GM23338 (cell line): ENCODE data around the gene DCBLD1. TPM values are rescaled to one million over a fixed set of nuclear protein-coding genes. Genes with fewer than 3 reads are reported as not detected.

Experiments used
- ATAC-seq: fragments of 200-7000 bp; cut with Tn5 transposase; 3 replicates; pipeline ENCODE4 v1.9.1; 2020
- DNase-seq: peaks from one replicate; pipeline ENCODE4 v3.0.0-alpha.2; 2015; ENCODE audit warnings: low spot score
- H2AFZ ChIP-seq: fragments of 200-600 bp; sonication (generic); 2 replicates; pipeline ENCODE4 v1.8.0; 2016; ENCODE audit warnings: antibody characterized with exemption, mild to moderate bottlenecking, moderate library complexity
- H3F3A ChIP-seq: fragments of 200-600 bp; sonication (generic); replicated peaks from 2 replicates; pipeline ENCODE4 v1.8.0; 2017; ENCODE audit warnings: antibody characterized with exemption, mixed run types, low read depth
- H3K27ac ChIP-seq: fragments of 200-600 bp; sonication (generic); 2 replicates; pipeline ENCODE4 v1.6.1; 2016; ENCODE audit warnings: low read depth
- H3K27me3 ChIP-seq: fragments of 200-600 bp; sonication (generic); 2 replicates; pipeline ENCODE4 v1.8.0; 2016; ENCODE audit warnings: mild to moderate bottlenecking, mixed run types, moderate library complexity; ENCODE audit not compliant: insufficient read depth
- H3K36me3 ChIP-seq: fragments of 200-600 bp; sonication (generic); 2 replicates; pipeline ENCODE4 v1.8.0; 2016; ENCODE audit warnings: mild to moderate bottlenecking; ENCODE audit not compliant: insufficient read depth
- H3K4me1 ChIP-seq: fragments of 200-600 bp; sonication (generic); 2 replicates; pipeline ENCODE4 v1.8.0; 2016; ENCODE audit warnings: mild to moderate bottlenecking, moderate library complexity; ENCODE audit not compliant: insufficient read depth
- H3K4me2 ChIP-seq: fragments of 200-600 bp; sonication (generic); 2 replicates; pipeline ENCODE4 v1.7.1; 2017; ENCODE audit warnings: mixed run types
- H3K4me3 ChIP-seq: fragments of 200-600 bp; sonication (generic); 2 replicates; pipeline ENCODE4 v1.6.1; 2016; ENCODE audit warnings: mixed run types
- H3K79me2 ChIP-seq: fragments of 200-600 bp; sonication (generic); replicated peaks from 2 replicates; pipeline ENCODE4 v1.8.0; 2017; ENCODE audit warnings: mild to moderate bottlenecking; ENCODE audit not compliant: insufficient read depth
- H3K9me2 ChIP-seq: fragments of 200-600 bp; sonication (generic); 2 replicates; pipeline ENCODE4 v1.8.0; 2017; ENCODE audit not compliant: insufficient read depth
- H4K20me1 ChIP-seq: fragments of 200-600 bp; sonication (generic); replicated peaks from 2 replicates; pipeline ENCODE4 v1.8.0; 2017; ENCODE audit warnings: mild to moderate bottlenecking; ENCODE audit not compliant: insufficient read depth
- H3K27ac Mint-ChIP-seq: 2 replicates; pipeline ENCODE4 v1.8.0; 2020; ENCODE audit warnings: inconsistent platforms, mild to moderate bottlenecking, moderate library complexity, mixed read lengths
- H3K27me3 Mint-ChIP-seq: 3 replicates; pipeline ENCODE4 v1.8.0; 2022; ENCODE audit warnings: low read depth, mild to moderate bottlenecking, moderate library complexity, mixed read lengths, inconsistent platforms; ENCODE audit not compliant: insufficient read depth, poor library complexity
- H3K36me3 Mint-ChIP-seq: 3 replicates; pipeline ENCODE4 v1.8.0; 2021; ENCODE audit warnings: low read depth, mild to moderate bottlenecking, inconsistent platforms, moderate library complexity, mixed read lengths
- H3K4me1 Mint-ChIP-seq: 3 replicates; pipeline ENCODE4 v1.8.0; 2020; ENCODE audit warnings: mild to moderate bottlenecking, inconsistent platforms, mixed read lengths
- H3K4me3 Mint-ChIP-seq: 3 replicates; pipeline ENCODE4 v1.8.0; 2021; ENCODE audit warnings: moderate library complexity, mild to moderate bottlenecking, inconsistent platforms, mixed read lengths
- H3K9me3 Mint-ChIP-seq: 3 replicates; pipeline ENCODE4 v1.8.0; 2020; ENCODE audit warnings: moderate library complexity, mild to moderate bottlenecking, inconsistent platforms, mixed read lengths
- CREB1 ChIP-seq: fragments of 250-450 bp; sonication (Bioruptor Pico); IDR thresholded peaks from 2 replicates; pipeline ENCODE4 v1.5.0; 2020; ENCODE audit warnings: low read depth, mild to moderate bottlenecking, moderate library complexity
- EZH2 ChIP-seq: fragments of 200-600 bp; sonication (generic); IDR thresholded peaks from one replicate; pipeline ENCODE4 v1.8.0; 2017; ENCODE audit warnings: antibody characterized with exemption, mild to moderate bottlenecking, low read depth; ENCODE audit not compliant: unreplicated experiment
- EZH2phosphoT487 ChIP-seq: fragments of 200-600 bp; sonication (generic); IDR thresholded peaks from one replicate; pipeline ENCODE4 v1.8.1; 2018; ENCODE audit warnings: antibody characterized with exemption; ENCODE audit not compliant: unreplicated experiment
- JUNB ChIP-seq: IDR thresholded peaks from one replicate; pipeline ENCODE4 v1.6.1; 2016; ENCODE audit warnings: antibody characterized with exemption; ENCODE audit not compliant: unreplicated experiment
- NANOG ChIP-seq: IDR thresholded peaks from 2 replicates; pipeline ENCODE4 v1.6.1; 2016; ENCODE audit warnings: antibody characterized with exemption, borderline replicate concordance
- POLR2AphosphoS5 ChIP-seq: IDR thresholded peaks from 2 replicates; pipeline ENCODE4 v1.6.1; 2016; ENCODE audit warnings: antibody characterized with exemption, low read depth
- STAT1 ChIP-seq: IDR thresholded peaks from one replicate; pipeline ENCODE4 v1.6.1; 2016; ENCODE audit warnings: antibody characterized with exemption; ENCODE audit not compliant: unreplicated experiment
- ZNF114 ChIP-seq: fragments of 250-450 bp; sonication (Bioruptor Pico); IDR thresholded peaks from 2 replicates; pipeline ENCODE4 v1.5.0; 2020; ENCODE audit warnings: mild to moderate bottlenecking, moderate library complexity
- ZNF331 ChIP-seq: fragments of 250-450 bp; sonication (Bioruptor Pico); IDR thresholded peaks from 2 replicates; pipeline ENCODE4 v1.5.0; 2020; ENCODE audit warnings: low read depth, mild to moderate bottlenecking, moderate library complexity
- polyA plus RNA-seq: library from polyadenylated mRNA; unstranded; fragments of >200 nt; fragmentation: Nextera tagmentation; extraction: Ambion mirVana; gene quantifications from 2 replicates; pipeline ENCODE4 v1.2.1, GENCODE V29; 2016
- total RNA-seq: library from RNA; depleted of rRNA; stranded (reverse); fragments of >200 nt; shearing (Covaris generic); gene quantifications from 2 replicates; pipeline ENCODE4 v1.2.3, GENCODE V29; 2014
- TF ChIP-seq, protein P1 (sequence below): IDR thresholded peaks from 2 replicates; pipeline ENCODE4 v1.6.1; 2016; ENCODE audit warnings: antibody characterized with exemption
- TF ChIP-seq, protein P2 (sequence below): IDR thresholded peaks from one replicate; pipeline ENCODE4 v1.6.1; 2018; ENCODE audit warnings: antibody characterized with exemption; ENCODE audit not compliant: unreplicated experiment
- TF ChIP-seq, protein P3 (sequence below): fragments of 250-450 bp; sonication (Bioruptor Pico); IDR thresholded peaks from 2 replicates; pipeline ENCODE4 v1.5.0; 2020; ENCODE audit warnings: mild to moderate bottlenecking, moderate library complexity
- TF ChIP-seq, protein P4 (sequence below), 2 experiments: fragments of 200-600 bp in 1 of 2; sonication (generic) in 1 of 2; conservative IDR thresholded peaks; 2 replicates each; pipeline versions ENCODE4 v1.5.1 to v1.6.1; 2016 to 2017; ENCODE audit warnings: antibody characterized with exemption in 2 of 2, low read depth in 2 of 2, mild to moderate bottlenecking in 2 of 2, moderate library complexity in 1 of 2

The DCBLD1 gene
- total and polyA plus RNA-seq, 2 experiments from 2014 or later: 4.2 to 7.6 TPM

DNA sequence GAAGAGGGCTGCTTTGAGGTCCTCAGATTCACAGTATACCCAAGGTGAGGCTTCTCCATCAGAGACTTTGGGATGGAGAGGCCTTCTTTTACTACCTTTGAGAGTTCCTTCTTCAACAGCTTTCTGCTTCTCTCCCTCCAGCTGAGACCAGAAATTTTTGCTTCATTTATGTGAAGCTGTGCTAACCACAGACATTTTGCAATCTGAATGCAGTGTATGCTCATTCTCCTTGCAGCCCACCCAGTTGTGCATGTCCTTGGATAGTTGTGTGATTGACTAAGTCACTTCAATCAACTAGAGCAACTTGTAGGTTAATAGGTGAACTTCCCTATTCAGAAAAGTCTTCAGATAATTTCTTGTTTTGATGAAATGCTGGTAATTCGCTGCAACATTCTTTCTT is 20.1 kb downstream of the DCBLD1 start:
- no peak for ATAC-seq
- H3K27me3 ChIP-seq: no peaks in the 10 kb centered on the region
- TF ChIP-seq, protein P1, sequence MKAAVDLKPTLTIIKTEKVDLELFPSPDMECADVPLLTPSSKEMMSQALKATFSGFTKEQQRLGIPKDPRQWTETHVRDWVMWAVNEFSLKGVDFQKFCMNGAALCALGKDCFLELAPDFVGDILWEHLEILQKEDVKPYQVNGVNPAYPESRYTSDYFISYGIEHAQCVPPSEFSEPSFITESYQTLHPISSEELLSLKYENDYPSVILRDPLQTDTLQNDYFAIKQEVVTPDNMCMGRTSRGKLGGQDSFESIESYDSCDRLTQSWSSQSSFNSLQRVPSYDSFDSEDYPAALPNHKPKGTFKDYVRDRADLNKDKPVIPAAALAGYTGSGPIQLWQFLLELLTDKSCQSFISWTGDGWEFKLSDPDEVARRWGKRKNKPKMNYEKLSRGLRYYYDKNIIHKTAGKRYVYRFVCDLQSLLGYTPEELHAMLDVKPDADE: no peak
- TF ChIP-seq, protein P2, sequence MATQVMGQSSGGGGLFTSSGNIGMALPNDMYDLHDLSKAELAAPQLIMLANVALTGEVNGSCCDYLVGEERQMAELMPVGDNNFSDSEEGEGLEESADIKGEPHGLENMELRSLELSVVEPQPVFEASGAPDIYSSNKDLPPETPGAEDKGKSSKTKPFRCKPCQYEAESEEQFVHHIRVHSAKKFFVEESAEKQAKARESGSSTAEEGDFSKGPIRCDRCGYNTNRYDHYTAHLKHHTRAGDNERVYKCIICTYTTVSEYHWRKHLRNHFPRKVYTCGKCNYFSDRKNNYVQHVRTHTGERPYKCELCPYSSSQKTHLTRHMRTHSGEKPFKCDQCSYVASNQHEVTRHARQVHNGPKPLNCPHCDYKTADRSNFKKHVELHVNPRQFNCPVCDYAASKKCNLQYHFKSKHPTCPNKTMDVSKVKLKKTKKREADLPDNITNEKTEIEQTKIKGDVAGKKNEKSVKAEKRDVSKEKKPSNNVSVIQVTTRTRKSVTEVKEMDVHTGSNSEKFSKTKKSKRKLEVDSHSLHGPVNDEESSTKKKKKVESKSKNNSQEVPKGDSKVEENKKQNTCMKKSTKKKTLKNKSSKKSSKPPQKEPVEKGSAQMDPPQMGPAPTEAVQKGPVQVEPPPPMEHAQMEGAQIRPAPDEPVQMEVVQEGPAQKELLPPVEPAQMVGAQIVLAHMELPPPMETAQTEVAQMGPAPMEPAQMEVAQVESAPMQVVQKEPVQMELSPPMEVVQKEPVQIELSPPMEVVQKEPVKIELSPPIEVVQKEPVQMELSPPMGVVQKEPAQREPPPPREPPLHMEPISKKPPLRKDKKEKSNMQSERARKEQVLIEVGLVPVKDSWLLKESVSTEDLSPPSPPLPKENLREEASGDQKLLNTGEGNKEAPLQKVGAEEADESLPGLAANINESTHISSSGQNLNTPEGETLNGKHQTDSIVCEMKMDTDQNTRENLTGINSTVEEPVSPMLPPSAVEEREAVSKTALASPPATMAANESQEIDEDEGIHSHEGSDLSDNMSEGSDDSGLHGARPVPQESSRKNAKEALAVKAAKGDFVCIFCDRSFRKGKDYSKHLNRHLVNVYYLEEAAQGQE: no peak
- TF ChIP-seq, protein P3, sequence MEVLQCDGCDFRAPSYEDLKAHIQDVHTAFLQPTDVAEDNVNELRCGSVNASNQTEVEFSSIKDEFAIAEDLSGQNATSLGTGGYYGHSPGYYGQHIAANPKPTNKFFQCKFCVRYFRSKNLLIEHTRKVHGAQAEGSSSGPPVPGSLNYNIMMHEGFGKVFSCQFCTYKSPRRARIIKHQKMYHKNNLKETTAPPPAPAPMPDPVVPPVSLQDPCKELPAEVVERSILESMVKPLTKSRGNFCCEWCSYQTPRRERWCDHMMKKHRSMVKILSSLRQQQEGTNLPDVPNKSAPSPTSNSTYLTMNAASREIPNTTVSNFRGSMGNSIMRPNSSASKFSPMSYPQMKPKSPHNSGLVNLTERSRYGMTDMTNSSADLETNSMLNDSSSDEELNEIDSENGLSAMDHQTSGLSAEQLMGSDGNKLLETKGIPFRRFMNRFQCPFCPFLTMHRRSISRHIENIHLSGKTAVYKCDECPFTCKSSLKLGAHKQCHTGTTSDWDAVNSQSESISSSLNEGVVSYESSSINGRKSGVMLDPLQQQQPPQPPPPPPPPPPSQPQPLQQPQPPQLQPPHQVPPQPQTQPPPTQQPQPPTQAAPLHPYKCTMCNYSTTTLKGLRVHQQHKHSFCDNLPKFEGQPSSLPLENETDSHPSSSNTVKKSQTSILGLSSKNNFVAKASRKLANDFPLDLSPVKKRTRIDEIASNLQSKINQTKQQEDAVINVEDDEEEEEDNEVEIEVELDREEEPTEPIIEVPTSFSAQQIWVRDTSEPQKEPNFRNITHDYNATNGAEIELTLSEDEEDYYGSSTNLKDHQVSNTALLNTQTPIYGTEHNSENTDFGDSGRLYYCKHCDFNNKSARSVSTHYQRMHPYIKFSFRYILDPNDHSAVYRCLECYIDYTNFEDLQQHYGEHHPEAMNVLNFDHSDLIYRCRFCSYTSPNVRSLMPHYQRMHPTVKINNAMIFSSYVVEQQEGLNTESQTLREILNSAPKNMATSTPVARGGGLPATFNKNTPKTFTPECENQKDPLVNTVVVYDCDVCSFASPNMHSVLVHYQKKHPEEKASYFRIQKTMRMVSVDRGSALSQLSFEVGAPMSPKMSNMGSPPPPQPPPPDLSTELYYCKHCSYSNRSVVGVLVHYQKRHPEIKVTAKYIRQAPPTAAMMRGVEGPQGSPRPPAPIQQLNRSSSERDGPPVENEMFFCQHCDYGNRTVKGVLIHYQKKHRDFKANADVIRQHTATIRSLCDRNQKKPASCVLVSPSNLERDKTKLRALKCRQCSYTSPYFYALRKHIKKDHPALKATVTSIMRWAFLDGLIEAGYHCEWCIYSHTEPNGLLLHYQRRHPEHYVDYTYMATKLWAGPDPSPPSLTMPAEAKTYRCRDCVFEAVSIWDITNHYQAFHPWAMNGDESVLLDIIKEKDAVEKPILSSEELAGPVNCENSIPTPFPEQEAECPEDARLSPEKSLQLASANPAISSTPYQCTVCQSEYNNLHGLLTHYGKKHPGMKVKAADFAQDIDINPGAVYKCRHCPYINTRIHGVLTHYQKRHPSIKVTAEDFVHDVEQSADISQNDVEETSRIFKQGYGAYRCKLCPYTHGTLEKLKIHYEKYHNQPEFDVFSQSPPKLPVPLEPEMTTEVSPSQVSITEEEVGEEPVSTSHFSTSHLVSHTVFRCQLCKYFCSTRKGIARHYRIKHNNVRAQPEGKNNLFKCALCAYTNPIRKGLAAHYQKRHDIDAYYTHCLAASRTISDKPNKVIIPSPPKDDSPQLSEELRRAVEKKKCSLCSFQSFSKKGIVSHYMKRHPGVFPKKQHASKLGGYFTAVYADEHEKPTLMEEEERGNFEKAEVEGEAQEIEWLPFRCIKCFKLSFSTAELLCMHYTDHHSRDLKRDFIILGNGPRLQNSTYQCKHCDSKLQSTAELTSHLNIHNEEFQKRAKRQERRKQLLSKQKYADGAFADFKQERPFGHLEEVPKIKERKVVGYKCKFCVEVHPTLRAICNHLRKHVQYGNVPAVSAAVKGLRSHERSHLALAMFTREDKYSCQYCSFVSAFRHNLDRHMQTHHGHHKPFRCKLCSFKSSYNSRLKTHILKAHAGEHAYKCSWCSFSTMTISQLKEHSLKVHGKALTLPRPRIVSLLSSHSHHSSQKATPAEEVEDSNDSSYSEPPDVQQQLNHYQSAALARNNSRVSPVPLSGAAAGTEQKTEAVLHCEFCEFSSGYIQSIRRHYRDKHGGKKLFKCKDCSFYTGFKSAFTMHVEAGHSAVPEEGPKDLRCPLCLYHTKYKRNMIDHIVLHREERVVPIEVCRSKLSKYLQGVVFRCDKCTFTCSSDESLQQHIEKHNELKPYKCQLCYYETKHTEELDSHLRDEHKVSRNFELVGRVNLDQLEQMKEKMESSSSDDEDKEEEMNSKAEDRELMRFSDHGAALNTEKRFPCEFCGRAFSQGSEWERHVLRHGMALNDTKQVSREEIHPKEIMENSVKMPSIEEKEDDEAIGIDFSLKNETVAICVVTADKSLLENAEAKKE: no peak
- no peak for TF ChIP-seq STAT1
- no peak for TF ChIP-seq JUNB
- no peak for TF ChIP-seq CREB1 (CRISPR knock-in tag)
- TF ChIP-seq, protein P4, sequence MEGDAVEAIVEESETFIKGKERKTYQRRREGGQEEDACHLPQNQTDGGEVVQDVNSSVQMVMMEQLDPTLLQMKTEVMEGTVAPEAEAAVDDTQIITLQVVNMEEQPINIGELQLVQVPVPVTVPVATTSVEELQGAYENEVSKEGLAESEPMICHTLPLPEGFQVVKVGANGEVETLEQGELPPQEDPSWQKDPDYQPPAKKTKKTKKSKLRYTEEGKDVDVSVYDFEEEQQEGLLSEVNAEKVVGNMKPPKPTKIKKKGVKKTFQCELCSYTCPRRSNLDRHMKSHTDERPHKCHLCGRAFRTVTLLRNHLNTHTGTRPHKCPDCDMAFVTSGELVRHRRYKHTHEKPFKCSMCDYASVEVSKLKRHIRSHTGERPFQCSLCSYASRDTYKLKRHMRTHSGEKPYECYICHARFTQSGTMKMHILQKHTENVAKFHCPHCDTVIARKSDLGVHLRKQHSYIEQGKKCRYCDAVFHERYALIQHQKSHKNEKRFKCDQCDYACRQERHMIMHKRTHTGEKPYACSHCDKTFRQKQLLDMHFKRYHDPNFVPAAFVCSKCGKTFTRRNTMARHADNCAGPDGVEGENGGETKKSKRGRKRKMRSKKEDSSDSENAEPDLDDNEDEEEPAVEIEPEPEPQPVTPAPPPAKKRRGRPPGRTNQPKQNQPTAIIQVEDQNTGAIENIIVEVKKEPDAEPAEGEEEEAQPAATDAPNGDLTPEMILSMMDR (conservative IDR thresholded peaks at IDR 0.05; ENCODE audit: low read depth in 2 of 2): no peak
- no peak for TF ChIP-seq NANOG
- TF ChIP-seq EZH2: no peak
- no peak for TF ChIP-seq ZNF331 (CRISPR knock-in tag)
- no peak for TF ChIP-seq POLR2AphosphoS5
- no peak for TF ChIP-seq EZH2phosphoT487
- TF ChIP-seq ZNF114 (CRISPR knock-in tag): no peak
- Mint-ChIP-seq H3K36me3 (no peaks in the 10 kb centered on the region), H3K27ac (no peak overlapping the region), H3K4me1 (no peaks in the 10 kb centered on the region), H3K4me3 (no peak overlapping the region), H3K9me3 (no peaks in the 10 kb centered on the region), H3K27me3 (no peaks in the 10 kb centered on the region)
- no peaks in the 10 kb centered on the region for H3K4me1 ChIP-seq
- H3F3A ChIP-seq: no peaks in the 10 kb centered on the region
- no peak for DNase-seq
- no peak overlapping the region for H3K4me2 ChIP-seq
- no peak overlapping the region for H2AFZ ChIP-seq
- no peaks in the 10 kb centered on the region for H3K79me2 ChIP-seq
- no peaks in the 10 kb centered on the region for H3K36me3 ChIP-seq
- no peak overlapping the region for H3K4me3 ChIP-seq
- H3K9me2 ChIP-seq: no peaks in the 10 kb centered on the region
- no peak overlapping the region for H3K27ac ChIP-seq
- H4K20me1 ChIP-seq: peaks cover 2% of the 10 kb centered on the region; the same call in 1 of the 2 replicates
